HepG2 (cell line): ENCODE results near the gene LEAP2. TPM values are rescaled to one million over a fixed set of nuclear protein-coding genes. Genes with fewer than 3 reads are reported as not detected.

Source experiments
- ADNP ChIP-seq: sonication (generic); formaldehyde crosslinking; IDR thresholded peaks from 2 replicates; pipeline ENCODE4 v1.4.0; 2020; ENCODE audit warnings: missing genetic modification reagents
- ATF3 ChIP-seq: sonication (generic); formaldehyde crosslinking; IDR thresholded peaks from 2 replicates; pipeline ENCODE4 v1.4.0; 2020; ENCODE audit warnings: missing genetic modification reagents
- GMEB2 ChIP-seq: IDR thresholded peaks from 2 replicates; pipeline ENCODE4 v1.6.1; 2016; ENCODE audit warnings: missing biosample characterization, missing genetic modification reagents, low read depth
- HES4 ChIP-seq: sonication (generic); formaldehyde crosslinking; IDR thresholded peaks from 2 replicates; pipeline ENCODE4 v1.9.0; 2021; ENCODE audit warnings: mild to moderate bottlenecking, missing genetic modification reagents, borderline replicate concordance
- HMG20B ChIP-seq: conservative IDR thresholded peaks from 2 replicates; pipeline ENCODE4 v1.6.1; 2016; ENCODE audit warnings: missing genetic modification reagents, missing compliant biosample characterization
- NR1H2 ChIP-seq: sonication (generic); formaldehyde crosslinking; IDR thresholded peaks from 2 replicates; pipeline ENCODE4 v1.8.1; 2022; ENCODE audit warnings: low read depth, missing genetic modification reagents, borderline replicate concordance
- PAF1 ChIP-seq: IDR thresholded peaks from 2 replicates; pipeline ENCODE4 v1.6.1; 2016; ENCODE audit warnings: missing genetic modification reagents, missing compliant biosample characterization
- SP4 ChIP-seq: sonication (generic); formaldehyde crosslinking; IDR thresholded peaks from 2 replicates; pipeline ENCODE4 v1.8.1; 2023; ENCODE audit warnings: mild to moderate bottlenecking, missing genetic modification reagents
- ZBTB1 ChIP-seq: sonication (generic); formaldehyde crosslinking; IDR thresholded peaks from 2 replicates; pipeline ENCODE4 v1.4.0; 2020; ENCODE audit warnings: missing genetic modification reagents, borderline replicate concordance
- ZBTB3 ChIP-seq: sonication (generic); formaldehyde crosslinking; IDR thresholded peaks from 2 replicates; pipeline ENCODE4 v1.4.0; 2020; ENCODE audit warnings: low read depth, mild to moderate bottlenecking, moderate library complexity, missing genetic modification reagents, borderline replicate concordance
- ZBTB40 ChIP-seq, 2 experiments: fragments of 450-650 bp in 1 of 2; sonication (generic) in 1 of 2; formaldehyde crosslinking in 1 of 2; IDR thresholded peaks; 2 replicates each; pipeline versions ENCODE4 v1.6.1 to v1.8.0; 2016 to 2022; ENCODE audit warnings: antibody characterized with exemption in 1 of 2, mild to moderate bottlenecking in 1 of 2, missing genetic modification reagents in 1 of 2
- ZBTB46 ChIP-seq: sonication (generic); formaldehyde crosslinking; IDR thresholded peaks from 2 replicates; pipeline ENCODE4 v1.4.0; 2020; ENCODE audit warnings: mild to moderate bottlenecking, missing genetic modification reagents, borderline replicate concordance
- ZFP37 ChIP-seq: sonication (generic); formaldehyde crosslinking; IDR thresholded peaks from 2 replicates; pipeline ENCODE4 v1.4.0; 2020; ENCODE audit warnings: missing genetic modification reagents, borderline replicate concordance
- ZNF282 ChIP-seq: fragments of 450-650 bp; IDR thresholded peaks from 2 replicates; pipeline ENCODE4 v1.6.1; 2018; ENCODE audit not compliant: partially characterized antibody
- ZNF331 ChIP-seq: sonication (generic); formaldehyde crosslinking; IDR thresholded peaks from 2 replicates; pipeline ENCODE4 v1.4.0; 2020; ENCODE audit warnings: missing genetic modification reagents
- ZNF670 ChIP-seq: sonication (generic); formaldehyde crosslinking; IDR thresholded peaks from 2 replicates; pipeline ENCODE4 v1.8.0; 2022; ENCODE audit warnings: mild to moderate bottlenecking, missing genetic modification reagents, borderline replicate concordance
- polyA plus RNA-seq, 8 experiments: library from polyadenylated mRNA; depleted of rRNA in 3 of 8; stranded (reverse) in 7 of 8; unstranded in 1 of 8; fragments of >200 nt; fragmentation: Illumina TruSeq in 4 of 8; extraction: Trizol in 4 of 8; gene quantifications; 2 replicates each; pipeline versions ENCODE4 v1.2.1 to v1.2.3, GENCODE V29; 2011 to 2016; ENCODE audit warnings: low read depth in 4 of 8, missing spikeins in 1 of 8, mixed read lengths in 1 of 8; ENCODE audit not compliant: insufficient read depth in 1 of 8
- total RNA-seq, 5 experiments: library from RNA; depleted of rRNA; stranded (reverse); fragments of >200 nt; fragmentation: Illumina TruSeq; extraction: Trizol; gene quantifications; 2 replicates each; pipeline ENCODE4 v1.2.3, GENCODE V29; 2016; ENCODE audit warnings: low read depth in 1 of 5

LEAP2 gene
- total and polyA plus RNA-seq, 2 of the 13 experiments (the other 11 are each of a cell fraction or from before 2014, with no cell fraction given) = 23.9 to 51.9 TPM

GRCh38 chr5:132830436-132831094, 42.9 kb upstream of the LEAP2 start, which contains the start of gene SHROOM1 (continued):
- TF ChIP-seq ZNF670 (CRISPR knock-in tag) (peak; percentile 79; the same call in 1 of the 2 replicates), ZNF282 (no peak), HES4 (no peak), HMG20B (CRISPR knock-in tag) (no peak), NR1H2 (CRISPR knock-in tag) (no peak), PAF1 (CRISPR knock-in tag) (no peak), ZNF331 (CRISPR knock-in tag) (peak; percentile 30; the same call in 1 of the 2 replicates), ZBTB3 (CRISPR knock-in tag) (peak; percentile 40; the same call in 1 of the 2 replicates), ADNP (CRISPR knock-in tag) (no peak), SP4 (CRISPR knock-in tag) (peak; percentile 15; the same call in 1 of the 2 replicates), GMEB2 (peak; percentile 27; the same call in 1 of the 2 replicates), ZBTB1 (CRISPR knock-in tag) (no peak), ZBTB46 (no peak), ZBTB40 (IDR thresholded peaks at IDR 0.05) (no peak), ZBTB40 (CRISPR knock-in tag; IDR thresholded peaks at IDR 0.05) (no peak), ZFP37 (CRISPR knock-in tag) (no peak), ATF3 (0 out of 2 replicates have a peak, but pooled peaks have one; percentile 51)
